ENCODE results near the gene ELFN2. TPM values are rescaled to one million over a fixed set of nuclear protein-coding genes. Genes with fewer than 3 reads are reported as not detected.

The ELFN2 gene
- total RNA-seq, 1 experiment from 2014 or later = 10.0 TPM

- intact Hi-C loops (cut with micrococcal nuclease) = no loop called here
- Histone ChIP-seq H3F3A (ENCODE audit: low read length, unreplicated experiment) (no peaks in the 10 kb centered on the region), H3K9me2 (replicated peaks; ENCODE audit: low read length) (no peaks in the 10 kb centered on the region), H3K9ac (ENCODE audit: low read length) (no peak overlapping the region), H3K27me3 (ENCODE audit: low read length) (no peaks in the 10 kb centered on the region), H3K4me3 (ENCODE audit: low read length) (no peak overlapping the region), H4K20me1 (ENCODE audit: low read length) (no peaks in the 10 kb centered on the region), H3K4me1 (ENCODE audit: insufficient read depth, low read length) (peaks cover 28% of the 10 kb centered on the region), H3K79me2 (ENCODE audit: low read length) (no peaks in the 10 kb centered on the region), H3K9me3 (ENCODE audit: low read length) (no peaks in the 10 kb centered on the region), H2AFZ (ENCODE audit: low read length) (no peak overlapping the region), H3K4me2 (ENCODE audit: low read length) (no peak overlapping the region), H3K27ac (ENCODE audit: low read length) (no peak overlapping the region), H3K36me3 (ENCODE audit: low read depth, low read length) (no peaks in the 10 kb centered on the region)
- no TSS peak for BruUV-seq (replicated peaks)
- ChIA-PET POLR2A (ENCODE audit: unreplicated experiment) (no interaction called here), CTCF (interaction anchor here (1.0 kb wide), 1 partner anchor 143 kb away, joined by 3 read pairs; no protein-coding TSS in a partner anchor)
- ATAC-seq = no peak
- no peak for TF ChIP-seq CTCF (conservative IDR thresholded peaks at IDR 0.05; ENCODE audit: low read depth, low read length)
- TF ChIP-seq EZH2 (IDR thresholded peaks at IDR 0.05; ENCODE audit: low read length, unreplicated experiment) = no peak
- no peak for TF ChIP-seq EZH2phosphoT487 (IDR thresholded peaks at IDR 0.05; ENCODE audit: borderline replicate concordance, low read length)
- peak; percentile 0 for DNase-seq
Measured at GRCh38 chr22:37340331-37341262, 86.7 kb downstream of the ELFN2 start.

GRCh38 chr22:37338539-37339246 is 88.6 kb downstream of the ELFN2 start:
- ATAC-seq = no peak
- CTCF ChIA-PET = no interaction called here

More at GRCh38 chr22:37338539-37339246, 88.6 kb downstream of the ELFN2 start:
- Histone ChIP-seq H3K79me2 (ENCODE audit: low read length) (no peaks in the 10 kb centered on the region), H3K27me3 (ENCODE audit: low read length) (no peaks in the 10 kb centered on the region), H3K9me2 (replicated peaks; ENCODE audit: low read length) (no peaks in the 10 kb centered on the region), H3K27ac (ENCODE audit: low read length) (no peak overlapping the region), H3F3A (ENCODE audit: low read length, unreplicated experiment) (no peaks in the 10 kb centered on the region), H4K20me1 (ENCODE audit: low read length) (no peaks in the 10 kb centered on the region), H3K4me1 (ENCODE audit: insufficient read depth, low read length) (peaks cover 37% of the 10 kb centered on the region), H3K9ac (ENCODE audit: low read length) (no peak overlapping the region), H3K9me3 (ENCODE audit: low read length) (no peaks in the 10 kb centered on the region), H3K4me2 (ENCODE audit: low read length) (no peak overlapping the region), H3K4me3 (ENCODE audit: low read length) (no peak overlapping the region), H2AFZ (ENCODE audit: low read length) (no peak overlapping the region), H3K36me3 (ENCODE audit: low read depth, low read length) (no peaks in the 10 kb centered on the region)
- intact Hi-C loops (cut with micrococcal nuclease) = no loop called here
- peak; percentile 0 for DNase-seq
- BruUV-seq (replicated peaks) = no TSS peak
- TF ChIP-seq EZH2 (IDR thresholded peaks at IDR 0.05; ENCODE audit: low read length, unreplicated experiment) (no peak), CTCF (conservative IDR thresholded peaks at IDR 0.05; ENCODE audit: low read depth, low read length) (no peak), EZH2phosphoT487 (IDR thresholded peaks at IDR 0.05; ENCODE audit: borderline replicate concordance, low read length) (no peak)
- POLR2A ChIA-PET (ENCODE audit: unreplicated experiment) = no interaction called here
